Measurements from ENCODE around the gene RNF123.

GRCh38 chr3:49669352-49669751 is 20.0 kb upstream of the RNF123 start:
- TF ChIP-seq CTCF (conservative IDR thresholded peaks at IDR 0.05) (no peak), EZH2 (IDR thresholded peaks at IDR 0.05; ENCODE audit: low read depth) (no peak)
